Astrocyte of the spinal cord (primary cell): ENCODE results near the gene KLHL7.
"Not testable (repeated sequence)": the region's sequence is repeated elsewhere in the genome, so short reads cannot be mapped to it uniquely, and the experiment has no call there.

Source experiments
- DNase-seq: peaks from one replicate; pipeline ENCODE4 v3.0.0; 2011; ENCODE audit warnings: low read depth, low spot score
- H3K4me3 ChIP-seq: 2 replicates; pipeline ENCODE4 v1.5.1; 2011; ENCODE audit warnings: low read depth, mild to moderate bottlenecking, low read length, moderate library complexity
- CTCF ChIP-seq: IDR thresholded peaks from 2 replicates; pipeline ENCODE4 v1.5.1; 2012; ENCODE audit warnings: low read depth, mild to moderate bottlenecking, low read length, inconsistent platforms
- in situ Hi-C: cut with HindIII; loops from 2 replicates; pipeline ENCODE4 v1.10.0; 2017; ENCODE audit warnings: low sequenced_read_pairs

KLHL7 gene

GRCh38 chr7:23214938-23215337 lies 109.4 kb downstream of the KLHL7 start:
- in situ Hi-C loops, result no loop called here
- no peak for TF ChIP-seq CTCF
- no peak overlapping the region for H3K4me3 ChIP-seq
- no peak for DNase-seq

GRCh38 chr7:23216021-23216420 lies 110.4 kb downstream of the KLHL7 start:
- no peak overlapping the region for H3K4me3 ChIP-seq
- no peak for TF ChIP-seq CTCF
- in situ Hi-C loops, result no loop called here
- DNase-seq, result no peak

- DNase-seq, result no peak
- TF ChIP-seq CTCF, result no peak
- in situ Hi-C loops, result no loop called here
- H3K4me3 ChIP-seq, result no peak overlapping the region
These were observed 112.6 kb downstream of the KLHL7 start for GRCh38 chr7:23218196-23218595.

GRCh38 chr7:23220690-23221305 lies 115.2 kb downstream of the KLHL7 start:
- DNase-seq, result no peak
- no peak overlapping the region for H3K4me3 ChIP-seq
- TF ChIP-seq CTCF, result no peak
- in situ Hi-C loops, result no loop called here

GRCh38 chr7:23222439-23223030 lies 117.0 kb downstream of the KLHL7 start:
- in situ Hi-C loops, result no loop called here
- no peak overlapping the region for H3K4me3 ChIP-seq
- TF ChIP-seq CTCF, result no peak
- DNase-seq, result no peak

- H3K4me3 ChIP-seq, DNase-seq, in situ Hi-C loops: not testable (repeated sequence)
These were observed 118.8 kb downstream of the KLHL7 start for GRCh38 chr7:23224364-23224763.

- TF ChIP-seq CTCF, result no peak
- H3K4me3 ChIP-seq, result no peak overlapping the region
- no peak for DNase-seq
- in situ Hi-C loops, result no loop called here
These were observed 121.4 kb downstream of the KLHL7 start for GRCh38 chr7:23226844-23227450.
